Bronchial epithelial cell (primary cell): ENCODE data around the gene TSPY3. TPM values are rescaled to one million over a fixed set of nuclear protein-coding genes. Genes with fewer than 3 reads are reported as not detected.
"Not testable (repeated sequence)": the region's sequence is repeated elsewhere in the genome, so short reads cannot be mapped to it uniquely, and the experiment has no call there.

Experiments
- DNase-seq: peaks from one replicate; pipeline ENCODE4 v3.0.0-alpha.2; 2010; ENCODE audit warnings: low read depth
- FAIRE-seq: peaks from 2 replicates; lab custom pipeline; 2011; peaks lifted over from hg19 to GRCh38; lab: Jason Lieb, UNC
- H3K27me3 ChIP-seq: 2 replicates; pipeline ENCODE4 v1.5.1; 2011; ENCODE audit warnings: low read length; ENCODE audit not compliant: control insufficient read depth, insufficient read depth
- H3K36me3 ChIP-seq: 2 replicates; pipeline ENCODE4 v1.5.1; 2011; ENCODE audit warnings: low read length; ENCODE audit not compliant: control insufficient read depth, insufficient read depth
- H3K4me3 ChIP-seq: 2 replicates; pipeline ENCODE4 v1.5.1; 2011; ENCODE audit warnings: mild to moderate bottlenecking, low read depth, low read length, control low read depth
- total RNA-seq: library from RNA; depleted of rRNA; stranded (reverse); fragments of >200 nt; gene quantifications from 2 replicates; pipeline ENCODE4 v1.2.1, GENCODE V29; 2014

The TSPY3 gene
- total RNA-seq = not detected in 2 replicates

- FAIRE-seq, H3K36me3 ChIP-seq: not testable (repeated sequence)
These were observed at the start of gene TSPY3 for GRCh38 chrY:9398121-9398520. TSS of gene TSPY3 (plus strand) at chrY:9398421. CDS start at chrY:9398467, 46 bp downstream.

GRCh38 chrY:9357497-9357896 lies 40.7 kb upstream of the TSPY3 start, which contains the start of gene TSPY8:
TSS of gene TSPY8 (plus strand) at chrY:9357797. CDS start at chrY:9357843, 46 bp downstream.
- H3K27me3 ChIP-seq, H3K36me3 ChIP-seq, FAIRE-seq, DNase-seq, H3K4me3 ChIP-seq: not testable (repeated sequence)

More at GRCh38 chrY:9398121-9398520, at the start of gene TSPY3:
- H3K4me3 ChIP-seq, DNase-seq, H3K27me3 ChIP-seq: not testable (repeated sequence)

- H3K27me3 ChIP-seq, DNase-seq, H3K4me3 ChIP-seq, FAIRE-seq, H3K36me3 ChIP-seq: not testable (repeated sequence)
These were observed 1.7 kb upstream of the TSPY3 start for GRCh38 chrY:9396527-9396926.

Other genes starting within 250 kb of the TSPY3 start
- not detected in 2 replicates for gene TSPY4, start 61.0 kb upstream of the TSPY3 start, total RNA-seq
- gene TSPY8, start 40.6 kb upstream of the TSPY3 start, total RNA-seq = not detected in 2 replicates
- not detected in 2 replicates for gene TSPY1, start 68.5 kb downstream of the TSPY3 start, total RNA-seq
- gene TSPY9, start 88.8 kb downstream of the TSPY3 start, total RNA-seq = not detected in 2 replicates
- not detected in 2 replicates for gene TSPY10, start 129.5 kb downstream of the TSPY3 start, total RNA-seq